ENCODE data around the gene TP73.

DNA sequence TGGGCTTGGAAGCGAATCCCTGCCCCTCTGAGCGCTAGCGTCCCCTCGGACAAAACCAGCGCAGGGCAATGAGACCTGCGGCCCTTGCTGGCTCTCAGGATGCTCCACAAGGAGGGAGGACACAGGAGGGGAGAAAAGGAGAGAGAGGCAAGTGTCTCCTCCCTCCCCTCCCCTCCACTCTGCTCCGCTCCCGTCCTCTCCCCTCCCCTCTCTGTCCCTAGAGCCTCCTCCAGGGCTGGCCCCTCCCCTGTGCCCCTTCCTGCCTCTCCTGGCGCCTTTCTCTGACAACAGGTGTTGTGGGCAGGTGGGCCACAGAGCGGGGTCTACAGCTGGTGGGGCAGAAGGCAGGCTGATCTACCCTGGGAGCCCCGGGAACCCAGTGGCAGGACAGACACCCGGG is 35.2 kb downstream of the TP73 start:
- TF ChIP-seq POLR2A (IDR thresholded peaks at IDR 0.05; ENCODE audit: low read length) (no peak), GATA1 (IDR thresholded peaks at IDR 0.05; ENCODE audit: low read depth, low read length) (no peak)
